GM12878 (cell line): Measurements from ENCODE around the gene TBX5. TPM values are rescaled to one million over a fixed set of nuclear protein-coding genes. Genes with fewer than 3 reads are reported as not detected.

Experiments
- ATAC-seq: fragments of 200-7000 bp; cut with Tn5 transposase; 3 replicates; pipeline ENCODE4 v1.9.1; 2020; ENCODE audit warnings: mild to moderate bottlenecking, moderate library complexity
- BruUV-seq: library from RNA; stranded (reverse); fragments of 400-500 nt; replicated peaks from 2 replicates; lab custom pipeline; 2021; lab: Mats Ljungman, UMichigan
- CTCF ChIA-PET: fragments of 300-600 bp; sonication (Branson Sonifier 250); formaldehyde crosslinking; extraction: SDS; loops from one replicate; lab custom pipeline; 2021; ENCODE audit warnings: inconsistent platforms; lab: Yijun Ruan, JAX
- POLR2A ChIA-PET: fragments of 350-600 bp; formaldehyde crosslinking; extraction: SDS; loops from one replicate; lab custom pipeline; 2021; ENCODE audit warnings: inconsistent platforms; lab: Charles Lee
- RAD21 ChIA-PET: fragments of 300-600 bp; sonication (Branson Sonifier 250); formaldehyde crosslinking; loops from one replicate; lab custom pipeline; 2023; ENCODE audit warnings: antibody characterized with exemption; ENCODE audit not compliant: unreplicated experiment; lab: Charles Lee
- SMC1A ChIA-PET: fragments of 300-600 bp; sonication (Branson Sonifier 250); formaldehyde crosslinking; loops from one replicate; lab custom pipeline; 2023; ENCODE audit not compliant: unreplicated experiment, uncharacterized antibody; lab: Charles Lee
- DNase-seq: peaks from one replicate; pipeline ENCODE4 v3.0.0-alpha.2; 2011; ENCODE audit warnings: low read depth, low spot score
- FAIRE-seq: peaks from 3 replicates; lab custom pipeline; 2011; peaks lifted over from hg19 to GRCh38; lab: Jason Lieb, UNC
- H2AFZ ChIP-seq: 2 replicates; pipeline ENCODE4 v1.6.0; 2011; ENCODE audit warnings: low read depth, low read length, control low read depth; ENCODE audit not compliant: control insufficient read depth
- H3K27ac ChIP-seq: 2 replicates; pipeline ENCODE4 v1.5.1; 2011; ENCODE audit warnings: control low read depth; ENCODE audit not compliant: control insufficient read depth, insufficient read depth
- H3K27me3 ChIP-seq, 2 experiments: replicated peaks in 1 of 2; 2 replicates each; pipeline versions ENCODE4 v1.6.0 to v1.6.1; 2011; ENCODE audit warnings: low read length in 1 of 2; ENCODE audit not compliant: control insufficient read depth in 2 of 2, insufficient read depth in 2 of 2
- H3K36me3 ChIP-seq, 2 experiments: 2 replicates each; pipeline ENCODE4 v1.5.1; 2011; ENCODE audit warnings: low read length in 1 of 2; ENCODE audit not compliant: control insufficient read depth in 2 of 2, insufficient read depth in 2 of 2
- H3K4me1 ChIP-seq: 2 replicates; pipeline ENCODE4 v1.6.1; 2011; ENCODE audit warnings: mild to moderate bottlenecking, low read length, moderate library complexity, mixed read lengths; ENCODE audit not compliant: control insufficient read depth, insufficient read depth
- H3K4me2 ChIP-seq: 2 replicates; pipeline ENCODE4 v1.6.0; 2011; ENCODE audit warnings: control low read depth; ENCODE audit not compliant: control insufficient read depth, insufficient read depth
- H3K4me3 ChIP-seq: fragments of 200-600 bp; sonication (generic); 2 replicates; pipeline ENCODE4 v1.5.1; 2016
- H3K79me2 ChIP-seq: 2 replicates; pipeline ENCODE4 v1.6.0; 2011; ENCODE audit warnings: low read length; ENCODE audit not compliant: control insufficient read depth, insufficient read depth
- H3K9ac ChIP-seq: 2 replicates; pipeline ENCODE4 v1.8.0; 2011; ENCODE audit warnings: low read length, control low read depth, mixed read lengths; ENCODE audit not compliant: control insufficient read depth, insufficient read depth
- H3K9me3 ChIP-seq: replicated peaks from 3 replicates; pipeline ENCODE4 v1.5.1; 2011; ENCODE audit warnings: mild to moderate bottlenecking, low read length; ENCODE audit not compliant: control insufficient read depth, insufficient read depth
- H4K20me1 ChIP-seq: 2 replicates; pipeline ENCODE4 v1.6.0; 2011; ENCODE audit not compliant: control insufficient read depth, insufficient read depth
- NFYB ChIP-seq: IDR thresholded peaks from 2 replicates; pipeline ENCODE4 v1.6.1; 2011; ENCODE audit warnings: low read depth, mild to moderate bottlenecking, low read length, improper control_type of control experiment, moderate library complexity; ENCODE audit not compliant: insufficient read depth
- TCF3 ChIP-seq: IDR thresholded peaks from 2 replicates; pipeline ENCODE4 v1.6.1; 2012; ENCODE audit warnings: low read depth, mild to moderate bottlenecking, low read length, borderline replicate concordance; ENCODE audit not compliant: insufficient read depth
- ZNF274 ChIP-seq: IDR thresholded peaks from one replicate; pipeline ENCODE4 v1.8.0; 2011; ENCODE audit not compliant: insufficient read length, insufficient read depth
- WGBS: methylation state at CpG from one replicate; pipeline ENCODE4 v1.1.6; 2016; ENCODE audit warnings: low lambda C conversion rate; ENCODE audit not compliant: insufficient replicate concordance, insufficient coverage; ENCODE audit errors: missing lambda C conversion rate; 5-methylcytosine and 5-hydroxymethylcytosine counted together
- in situ Hi-C: fragments of 300-500 bp; cut with MboI; formaldehyde crosslinking; loops from 9 replicates; pipeline ENCODE4 v1.14.3; 2018; ENCODE audit warnings: mixed read lengths
- intact Hi-C: fragments of 100-400 bp; cut with micrococcal nuclease; formaldehyde crosslinking; loops from one replicate; pipeline ENCODE4 v1.14.2; 2022; ENCODE audit not compliant: unreplicated experiment
- polyA plus RNA-seq, 11 experiments: library from polyadenylated mRNA; depleted of rRNA in 4 of 11; unstranded in 6 of 11; stranded (reverse) in 5 of 11; fragments of >200 nt; fragmentation: Nextera tagmentation in 4 of 11; fragmentation: Illumina TruSeq in 1 of 11; extraction: Ambion mirVana in 4 of 11; extraction: Trizol in 1 of 11; gene quantifications; 1 replicate in 1 of 11; 2 replicates in 10 of 11; pipeline versions ENCODE4 v1.2.1 to v1.2.3, GENCODE V29; 2011 to 2016; ENCODE audit warnings: inconsistent platforms in 2 of 11, missing spikeins in 2 of 11, low read depth in 1 of 11
- total RNA-seq, 4 experiments: library from RNA; depleted of rRNA in 3 of 4; stranded (reverse); fragments of >200 nt in 3 of 4; fragmentation: Illumina TruSeq in 1 of 4; extraction: Trizol in 1 of 4; gene quantifications; 2 replicates each; pipeline versions ENCODE4 v1.2.1 to v1.2.3, GENCODE V29; 2013 to 2021
- TF ChIP-seq, protein P1 (sequence below): IDR thresholded peaks from 2 replicates; pipeline ENCODE4 v1.6.1; 2012; ENCODE audit warnings: low read depth, low read length, improper control_type of control experiment
- TF ChIP-seq, protein P2 (sequence below): fragments of 450-650 bp; IDR thresholded peaks from 2 replicates; pipeline ENCODE4 v1.6.1; 2017; ENCODE audit warnings: mild to moderate bottlenecking, moderate library complexity

Gene TBX5
- total and polyA plus RNA-seq, 10 of the 15 experiments (the other 5 are each of a cell fraction or from before 2014, with no cell fraction given) = 0.04 TPM; not detected in 9

GRCh38 chr12:114441039-114441383 is 35.1 kb upstream of the TBX5 start:
- ChIA-PET RAD21 (no interaction called here), SMC1A (no interaction called here), POLR2A (no interaction called here), CTCF (no interaction called here)
- Histone ChIP-seq H3K4me2 (no peak overlapping the region), H3K36me3 (no peaks in the 10 kb centered on the region), H3K79me2 (no peaks in the 10 kb centered on the region), H3K27me3 (peaks cover 5 to 11% of the 10 kb centered on the region in 2 experiments; a peak in 3 of 4 replicates), H3K9me3 (no peaks in the 10 kb centered on the region; the same call in 2 of the 3 replicates), H4K20me1 (no peaks in the 10 kb centered on the region), H3K4me3 (no peak overlapping the region), H3K27ac (no peak overlapping the region), H3K9ac (no peak overlapping the region), H2AFZ (no peak overlapping the region), H3K4me1 (no peaks in the 10 kb centered on the region)
- no peak for TF ChIP-seq NFYB
- TF ChIP-seq, protein P1, sequence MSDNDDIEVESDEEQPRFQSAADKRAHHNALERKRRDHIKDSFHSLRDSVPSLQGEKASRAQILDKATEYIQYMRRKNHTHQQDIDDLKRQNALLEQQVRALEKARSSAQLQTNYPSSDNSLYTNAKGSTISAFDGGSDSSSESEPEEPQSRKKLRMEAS = no peak
- TF ChIP-seq, protein P2, sequence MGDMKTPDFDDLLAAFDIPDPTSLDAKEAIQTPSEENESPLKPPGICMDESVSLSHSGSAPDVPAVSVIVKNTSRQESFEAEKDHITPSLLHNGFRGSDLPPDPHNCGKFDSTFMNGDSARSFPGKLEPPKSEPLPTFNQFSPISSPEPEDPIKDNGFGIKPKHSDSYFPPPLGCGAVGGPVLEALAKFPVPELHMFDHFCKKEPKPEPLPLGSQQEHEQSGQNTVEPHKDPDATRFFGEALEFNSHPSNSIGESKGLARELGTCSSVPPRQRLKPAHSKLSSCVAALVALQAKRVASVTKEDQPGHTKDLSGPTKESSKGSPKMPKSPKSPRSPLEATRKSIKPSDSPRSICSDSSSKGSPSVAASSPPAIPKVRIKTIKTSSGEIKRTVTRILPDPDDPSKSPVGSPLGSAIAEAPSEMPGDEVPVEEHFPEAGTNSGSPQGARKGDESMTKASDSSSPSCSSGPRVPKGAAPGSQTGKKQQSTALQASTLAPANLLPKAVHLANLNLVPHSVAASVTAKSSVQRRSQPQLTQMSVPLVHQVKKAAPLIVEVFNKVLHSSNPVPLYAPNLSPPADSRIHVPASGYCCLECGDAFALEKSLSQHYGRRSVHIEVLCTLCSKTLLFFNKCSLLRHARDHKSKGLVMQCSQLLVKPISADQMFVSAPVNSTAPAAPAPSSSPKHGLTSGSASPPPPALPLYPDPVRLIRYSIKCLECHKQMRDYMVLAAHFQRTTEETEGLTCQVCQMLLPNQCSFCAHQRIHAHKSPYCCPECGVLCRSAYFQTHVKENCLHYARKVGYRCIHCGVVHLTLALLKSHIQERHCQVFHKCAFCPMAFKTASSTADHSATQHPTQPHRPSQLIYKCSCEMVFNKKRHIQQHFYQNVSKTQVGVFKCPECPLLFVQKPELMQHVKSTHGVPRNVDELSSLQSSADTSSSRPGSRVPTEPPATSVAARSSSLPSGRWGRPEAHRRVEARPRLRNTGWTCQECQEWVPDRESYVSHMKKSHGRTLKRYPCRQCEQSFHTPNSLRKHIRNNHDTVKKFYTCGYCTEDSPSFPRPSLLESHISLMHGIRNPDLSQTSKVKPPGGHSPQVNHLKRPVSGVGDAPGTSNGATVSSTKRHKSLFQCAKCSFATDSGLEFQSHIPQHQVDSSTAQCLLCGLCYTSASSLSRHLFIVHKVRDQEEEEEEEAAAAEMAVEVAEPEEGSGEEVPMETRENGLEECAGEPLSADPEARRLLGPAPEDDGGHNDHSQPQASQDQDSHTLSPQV = no peak
- no peak for TF ChIP-seq TCF3
- no peak for TF ChIP-seq ZNF274
- FAIRE-seq (no peak), ATAC-seq (no peak), DNase-seq (no peak)
- 40% methylated on average over 23 of the region's 23 CpGs for WGBS
- BruUV-seq = no TSS peak
- intact Hi-C loops (no loop called here), in situ Hi-C loops (no loop called here)
